HEK293T (cell line): ENCODE results near the gene ANKFY1.

ENCODE experiments used
- CTCF ChIA-PET: fragments of 350-600 bp; formaldehyde crosslinking; extraction: SDS; loops from one replicate; lab custom pipeline; 2021; ENCODE audit warnings: antibody characterized with exemption, inconsistent platforms; lab: Yijun Ruan, JAX
- POLR2A ChIA-PET: fragments of 350-600 bp; formaldehyde crosslinking; extraction: SDS; loops from one replicate; lab custom pipeline; 2020; ENCODE audit warnings: antibody characterized with exemption, inconsistent platforms; lab: Yijun Ruan, JAX
- DNase-seq: peaks from one replicate; pipeline ENCODE4 v3.0.0; 2012; ENCODE audit warnings: mixed read lengths; ENCODE audit errors: extremely low spot score
- ARNT ChIP-seq: fragments of 450-650 bp; IDR thresholded peaks from 2 replicates; pipeline ENCODE4 v1.6.1; 2017; ENCODE audit warnings: mild to moderate bottlenecking
- BHLHE40 ChIP-seq: fragments of 450-650 bp; IDR thresholded peaks from 2 replicates; pipeline ENCODE4 v1.6.1; 2016; ENCODE audit warnings: mild to moderate bottlenecking, moderate library complexity, borderline replicate concordance
- CTBP1 ChIP-seq: fragments of 450-650 bp; IDR thresholded peaks from 2 replicates; pipeline ENCODE4 v1.6.1; 2016; ENCODE audit warnings: borderline replicate concordance
- ELF4 ChIP-seq: fragments of 450-650 bp; IDR thresholded peaks from 2 replicates; pipeline ENCODE4 v1.6.1; 2017; ENCODE audit warnings: antibody characterized with exemption
- FOXA1 ChIP-seq: fragments of 450-650 bp; IDR thresholded peaks from 2 replicates; pipeline ENCODE4 v1.6.1; 2016; ENCODE audit warnings: mild to moderate bottlenecking
- FOXK2 ChIP-seq: fragments of 450-650 bp; IDR thresholded peaks from 2 replicates; pipeline ENCODE4 v1.6.1; 2016; ENCODE audit warnings: mild to moderate bottlenecking
- FOXM1 ChIP-seq: fragments of 450-650 bp; IDR thresholded peaks from 2 replicates; pipeline ENCODE4 v1.6.1; 2017; ENCODE audit warnings: mild to moderate bottlenecking, borderline replicate concordance
- HDGF ChIP-seq: fragments of 450-650 bp; IDR thresholded peaks from 2 replicates; pipeline ENCODE4 v1.6.1; 2017; ENCODE audit warnings: antibody characterized with exemption, borderline replicate concordance
- L3MBTL2 ChIP-seq: fragments of 450-650 bp; conservative IDR thresholded peaks from 2 replicates; pipeline ENCODE4 v1.6.1; 2016; ENCODE audit warnings: mild to moderate bottlenecking
- LEF1 ChIP-seq: fragments of 450-650 bp; IDR thresholded peaks from 2 replicates; pipeline ENCODE4 v1.6.1; 2017; ENCODE audit warnings: mild to moderate bottlenecking, borderline replicate concordance
- NFRKB ChIP-seq: fragments of 450-650 bp; IDR thresholded peaks from 2 replicates; pipeline ENCODE4 v1.6.1; 2016; ENCODE audit warnings: mild to moderate bottlenecking, moderate library complexity
- SP1 ChIP-seq: fragments of 450-650 bp; IDR thresholded peaks from 2 replicates; pipeline ENCODE4 v1.6.1; 2017
- SUZ12 ChIP-seq: fragments of 450-650 bp; IDR thresholded peaks from 2 replicates; pipeline ENCODE4 v1.6.1; 2016; ENCODE audit warnings: mild to moderate bottlenecking
- TARDBP ChIP-seq: fragments of 450-650 bp; IDR thresholded peaks from 2 replicates; pipeline ENCODE4 v1.6.1; 2016
- ZNF384 ChIP-seq: fragments of 450-650 bp; IDR thresholded peaks from 2 replicates; pipeline ENCODE4 v1.6.1; 2016
- TF ChIP-seq, protein P1 (sequence below): fragments of 450-650 bp; IDR thresholded peaks from 2 replicates; pipeline ENCODE4 v1.6.1; 2016

Gene ANKFY1

GRCh38 chr17:4208238-4208637, 55.5 kb downstream of the ANKFY1 start:
- no peak for DNase-seq
- TF ChIP-seq FOXM1 (no peak), L3MBTL2 (no peak), ZNF384 (no peak), SUZ12 (no peak), CTBP1 (no peak), ELF4 (no peak), BHLHE40 (no peak), ARNT (no peak)
- TF ChIP-seq, protein P1, sequence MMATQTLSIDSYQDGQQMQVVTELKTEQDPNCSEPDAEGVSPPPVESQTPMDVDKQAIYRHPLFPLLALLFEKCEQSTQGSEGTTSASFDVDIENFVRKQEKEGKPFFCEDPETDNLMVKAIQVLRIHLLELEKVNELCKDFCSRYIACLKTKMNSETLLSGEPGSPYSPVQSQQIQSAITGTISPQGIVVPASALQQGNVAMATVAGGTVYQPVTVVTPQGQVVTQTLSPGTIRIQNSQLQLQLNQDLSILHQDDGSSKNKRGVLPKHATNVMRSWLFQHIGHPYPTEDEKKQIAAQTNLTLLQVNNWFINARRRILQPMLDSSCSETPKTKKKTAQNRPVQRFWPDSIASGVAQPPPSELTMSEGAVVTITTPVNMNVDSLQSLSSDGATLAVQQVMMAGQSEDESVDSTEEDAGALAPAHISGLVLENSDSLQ: no peak
- ChIA-PET CTCF (no interaction called here), POLR2A (no interaction called here)

DNA sequence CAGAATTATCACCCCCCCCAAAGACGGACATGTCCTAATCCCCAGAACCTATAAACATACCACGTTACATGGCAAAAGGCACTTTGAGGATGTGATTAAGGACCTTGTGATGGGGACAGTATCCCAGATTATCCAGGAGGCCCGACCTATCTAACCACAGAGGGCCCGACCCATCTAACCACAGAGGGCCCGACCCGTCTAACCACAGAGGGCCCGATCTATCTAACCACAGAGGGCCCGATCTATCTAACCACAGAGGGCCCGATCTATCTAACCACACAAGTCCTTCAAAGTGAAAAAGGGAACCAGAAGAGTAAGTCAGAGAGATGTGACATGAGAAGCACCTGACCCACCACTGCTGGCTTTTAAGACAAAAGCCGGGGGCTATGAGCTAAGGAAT, 56.8 kb downstream of the ANKFY1 start:
- ChIA-PET POLR2A (no interaction called here), CTCF (no interaction called here)
- DNase-seq: no peak
- TF ChIP-seq SP1 (no peak), CTBP1 (no peak), ELF4 (no peak), ARNT (no peak), HDGF (no peak), BHLHE40 (no peak), NFRKB (no peak), LEF1 (no peak), FOXA1 (no peak), FOXK2 (no peak), L3MBTL2 (no peak)

DNA sequence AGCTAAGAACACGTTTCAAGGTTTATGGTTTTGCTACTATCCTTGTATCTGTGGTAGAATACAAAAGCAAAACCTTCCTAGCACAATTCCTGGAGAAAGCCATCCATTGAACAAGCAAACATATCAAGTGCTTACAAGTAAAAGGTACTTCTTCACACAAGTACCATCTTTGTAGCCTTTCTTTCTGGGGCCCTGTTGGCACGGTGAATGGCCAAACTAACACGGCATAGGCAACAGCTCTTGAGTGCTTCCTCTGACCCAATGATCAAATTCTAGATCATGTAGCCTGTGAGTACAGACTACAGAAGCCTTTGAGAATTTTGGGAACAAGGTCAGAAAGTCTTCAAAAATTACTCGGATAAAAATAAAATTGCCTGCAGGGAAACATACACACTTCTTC, 57.9 kb downstream of the ANKFY1 start:
- ChIA-PET POLR2A (interaction anchor here (0.7 kb wide), 1 partner anchor 62 kb away, joined by 3 read pairs; the partner anchor contains the start of gene CYB5D2), CTCF (no interaction called here)
- TF ChIP-seq FOXM1 (no peak), LEF1 (no peak), TARDBP (no peak), NFRKB (no peak), FOXK2 (no peak), ARNT (no peak), ELF4 (no peak), ZNF384 (no peak)
- TF ChIP-seq, protein P1: no peak
- DNase-seq: no peak

DNA sequence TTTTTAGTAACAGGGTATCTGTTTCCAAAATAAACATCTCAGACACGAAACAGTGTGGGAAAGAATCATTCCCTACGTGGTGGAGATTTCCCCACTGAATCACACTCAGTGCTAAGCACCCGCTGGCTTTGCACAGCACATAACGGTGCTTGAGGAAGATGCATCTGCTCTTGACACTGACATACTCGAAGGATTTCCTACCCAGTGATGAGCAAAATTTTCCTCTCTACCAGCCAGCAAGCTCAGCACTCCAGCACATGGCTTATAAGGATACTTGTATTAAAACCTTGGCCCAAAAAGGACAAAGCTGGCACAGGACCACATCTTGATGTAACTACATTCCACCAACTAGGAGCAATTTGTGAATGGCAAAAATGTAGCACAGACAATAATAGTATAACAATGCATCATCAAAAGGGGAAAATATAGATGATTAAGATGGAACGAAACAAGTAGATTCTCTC, 59.0 kb downstream of the ANKFY1 start:
- ChIA-PET CTCF (interaction anchor here (0.7 kb wide), 1 partner anchor 192 kb away, joined by 4 read pairs; no protein-coding TSS in a partner anchor), POLR2A (no interaction called here)
- DNase-seq: no peak
- TF ChIP-seq NFRKB (no peak), SUZ12 (no peak), HDGF (no peak), L3MBTL2 (no peak)

DNA sequence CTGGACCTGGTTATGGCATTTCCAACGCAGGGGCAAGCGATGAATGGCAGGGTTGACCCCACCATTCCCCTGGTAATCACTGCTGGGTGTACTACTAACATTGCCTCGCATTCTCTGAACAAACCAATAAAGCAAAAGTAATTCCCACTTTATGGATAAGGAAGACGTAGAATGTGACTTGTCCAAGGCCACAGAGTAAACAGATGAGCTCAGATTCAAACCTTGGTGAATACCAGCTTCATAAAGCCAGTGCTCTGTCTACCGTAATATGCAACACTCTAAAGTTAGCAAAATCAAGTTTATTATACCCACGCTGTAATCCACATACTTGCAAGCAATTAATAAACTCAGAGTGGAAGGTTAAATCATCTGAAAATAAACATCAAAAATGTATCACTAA, 59.6 kb downstream of the ANKFY1 start:
- no peak for DNase-seq
- POLR2A ChIA-PET: no interaction called here

GRCh38 chr17:4201226-4201625, 62.6 kb downstream of the ANKFY1 start:
- no peak for TF ChIP-seq SP1
- TF ChIP-seq FOXK2: no peak
- TF ChIP-seq SUZ12: no peak
- TF ChIP-seq ELF4: no peak
- TF ChIP-seq BHLHE40: no peak
- no peak for TF ChIP-seq FOXA1
- no peak for TF ChIP-seq L3MBTL2
- no peak for TF ChIP-seq FOXM1
- TF ChIP-seq, protein P1: no peak
- no peak for DNase-seq
- ChIA-PET POLR2A (no interaction called here), CTCF (no interaction called here)

More for the DNA sequence above, 59.6 kb downstream of the ANKFY1 start:
- TF ChIP-seq, protein P1: no peak
- TF ChIP-seq SUZ12 (no peak), FOXM1 (no peak), LEF1 (no peak), FOXK2 (no peak), ZNF384 (no peak), TARDBP (no peak), ELF4 (no peak), L3MBTL2 (no peak), ARNT (no peak), SP1 (no peak), FOXA1 (no peak), CTBP1 (no peak), HDGF (no peak), NFRKB (no peak), BHLHE40 (no peak)
- CTCF ChIA-PET: interaction anchor here (0.7 kb wide), 1 partner anchor 192 kb away, joined by 4 read pairs; no protein-coding TSS in a partner anchor
